RPMI7951 (cell line): ENCODE data around the gene MEIS2. TPM values are rescaled to one million over a fixed set of nuclear protein-coding genes. Genes with fewer than 3 reads are reported as not detected.

Experiments
- DNase-seq: peaks from one replicate; pipeline ENCODE4 v3.0.0-alpha.2; 2012; ENCODE audit warnings: low read depth
- total RNA-seq: library from RNA; depleted of rRNA; stranded (reverse); fragments of >200 nt; shearing (Covaris generic); gene quantifications from 2 replicates; pipeline ENCODE4 v1.2.3, GENCODE V29; 2014

The MEIS2 gene
- total RNA-seq, 1 experiment from 2014 or later: 21.5 TPM

DNA sequence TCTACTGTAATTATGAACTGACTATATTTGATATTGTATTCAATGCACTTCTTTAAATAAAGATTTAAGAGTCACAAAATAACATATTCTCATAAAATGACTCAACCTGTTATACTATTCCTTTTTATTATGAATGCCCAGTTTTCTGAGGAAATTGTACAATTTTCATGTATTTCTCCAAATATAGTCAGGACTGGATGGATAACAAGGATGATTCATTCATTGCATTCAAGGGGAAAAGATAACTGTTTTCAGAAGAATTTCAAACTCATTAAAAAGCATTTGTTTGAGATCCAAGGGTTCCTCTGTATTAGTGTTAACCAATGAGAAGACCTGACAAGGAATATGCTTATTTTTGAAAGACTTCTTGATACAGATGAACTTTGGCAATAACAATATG, 163.7 kb downstream of the MEIS2 start:
- no peak for DNase-seq

DNA sequence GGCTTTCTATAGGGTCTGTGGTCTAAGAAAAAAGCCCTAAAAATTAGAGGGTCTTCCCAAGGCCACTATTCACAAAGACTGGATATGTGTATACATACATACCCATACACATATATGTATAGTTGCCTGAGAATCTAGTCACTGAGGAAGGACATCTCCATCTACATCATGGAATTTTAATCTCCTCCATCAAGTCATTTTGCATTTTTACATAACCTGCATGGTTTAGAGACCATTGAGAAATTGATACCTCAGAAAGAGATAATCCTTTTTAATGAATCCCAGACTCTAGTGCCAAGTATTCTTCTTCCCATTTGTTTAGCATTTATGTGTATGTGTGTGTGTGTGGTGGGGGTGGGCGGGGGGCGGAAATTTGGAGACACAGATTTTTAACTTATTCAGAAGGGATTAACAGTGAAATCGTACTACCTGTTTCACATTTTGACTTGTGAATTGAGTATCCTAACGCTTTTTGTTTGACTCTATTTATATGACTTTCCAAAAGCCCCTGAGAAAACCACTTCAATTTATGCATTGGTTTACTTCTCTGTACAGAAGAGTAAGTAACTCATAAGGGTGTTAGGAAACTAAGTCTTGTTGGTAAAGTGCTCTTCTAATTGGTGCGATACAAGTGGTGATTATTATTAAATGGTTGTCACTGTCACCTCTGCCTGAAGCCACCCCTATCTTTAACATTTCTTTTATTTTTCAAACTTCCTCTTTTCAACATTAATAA, 166.9 kb downstream of the MEIS2 start:
- no peak for DNase-seq

DNA sequence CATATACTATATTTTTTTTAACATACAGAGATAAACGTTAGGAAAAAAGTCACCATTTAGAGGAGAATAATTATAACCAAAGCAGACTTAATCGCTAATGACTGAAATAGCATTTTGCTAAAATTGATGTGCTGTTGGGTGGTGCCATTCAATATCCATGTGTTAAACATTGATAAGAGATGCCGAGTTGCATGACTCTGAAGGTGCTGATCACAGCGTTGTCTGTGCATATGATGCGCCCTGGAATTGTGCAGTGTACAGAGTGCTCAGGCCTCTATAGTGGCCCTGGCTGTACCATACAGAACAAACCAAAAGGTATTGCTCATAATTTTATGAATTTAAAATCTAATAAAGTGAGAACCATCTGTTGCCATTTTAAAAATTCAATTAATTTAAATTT, 168.3 kb downstream of the MEIS2 start:
- DNase-seq: no peak

DNA sequence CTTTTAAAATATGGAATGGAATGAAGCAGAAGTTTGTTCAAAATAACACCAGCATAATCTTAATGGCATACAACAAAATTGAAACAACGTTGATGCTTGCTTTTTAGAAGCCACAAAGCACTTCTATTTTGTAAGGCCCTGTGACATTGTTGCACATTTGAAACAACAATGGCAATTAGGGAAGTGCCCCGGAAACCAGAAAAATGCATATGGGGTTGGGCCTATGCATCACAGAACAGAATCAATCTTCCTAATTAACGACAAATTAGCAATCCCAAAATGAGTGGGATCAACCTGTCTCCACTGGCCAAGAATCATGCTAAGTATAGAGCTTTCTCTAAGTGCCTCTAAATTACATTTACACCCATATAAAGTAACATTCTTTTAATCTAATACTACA, 168.9 kb downstream of the MEIS2 start:
- DNase-seq: no peak

DNA sequence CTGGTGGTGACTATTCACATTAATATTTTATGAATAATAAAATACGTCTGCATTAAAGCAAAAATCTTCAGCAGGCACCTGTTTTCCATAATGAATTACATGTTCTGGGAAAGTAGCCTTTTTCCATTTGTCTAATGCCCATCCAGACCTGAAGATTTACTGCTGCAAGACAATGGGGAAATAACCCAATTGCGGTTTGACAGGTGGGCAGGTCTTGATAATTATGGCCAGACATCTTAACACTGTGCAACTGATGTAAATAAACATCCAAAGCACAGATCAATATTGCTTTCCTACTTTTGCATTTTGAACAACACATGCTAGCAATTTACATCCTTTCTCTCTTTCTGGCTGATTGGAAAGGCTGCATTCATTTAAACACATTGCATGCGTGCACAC, 173.9 kb downstream of the MEIS2 start:
- no peak for DNase-seq

DNA sequence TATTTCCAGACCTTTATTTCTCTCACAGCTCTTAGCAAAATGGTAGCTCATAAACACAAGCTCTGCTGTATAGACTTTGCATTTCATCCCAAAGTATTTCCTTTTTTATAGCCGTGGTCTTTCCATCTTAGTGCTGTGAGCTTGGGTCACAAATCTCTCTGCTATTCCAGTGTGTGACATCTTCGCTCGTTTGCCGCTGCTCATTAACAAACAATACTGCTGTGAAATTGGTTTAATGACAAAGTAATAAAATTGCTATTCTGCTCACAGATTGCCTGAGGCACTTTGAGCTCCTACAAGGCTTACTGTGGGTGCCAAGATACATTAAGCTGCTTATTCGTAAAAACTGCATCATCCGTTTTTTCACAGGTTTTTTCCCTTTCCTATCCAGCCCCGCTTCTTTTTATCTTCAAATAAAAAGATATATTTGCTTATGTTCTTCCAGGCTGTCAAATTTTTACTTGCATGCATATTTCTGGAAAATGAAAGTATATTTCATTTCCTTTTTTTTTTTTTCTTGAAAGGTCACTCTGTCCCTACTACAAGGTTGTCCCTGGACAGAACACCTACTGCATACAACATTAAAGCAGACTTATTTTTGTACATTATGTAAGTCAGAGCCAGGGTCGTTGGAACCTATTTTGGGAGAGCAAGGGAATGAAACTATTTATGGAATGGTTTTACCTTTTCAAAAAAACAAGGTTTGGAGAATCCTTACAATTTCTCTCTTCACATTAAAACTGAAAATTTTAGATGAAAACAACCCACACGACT, 174.5 kb downstream of the MEIS2 start:
- DNase-seq: no peak

DNA sequence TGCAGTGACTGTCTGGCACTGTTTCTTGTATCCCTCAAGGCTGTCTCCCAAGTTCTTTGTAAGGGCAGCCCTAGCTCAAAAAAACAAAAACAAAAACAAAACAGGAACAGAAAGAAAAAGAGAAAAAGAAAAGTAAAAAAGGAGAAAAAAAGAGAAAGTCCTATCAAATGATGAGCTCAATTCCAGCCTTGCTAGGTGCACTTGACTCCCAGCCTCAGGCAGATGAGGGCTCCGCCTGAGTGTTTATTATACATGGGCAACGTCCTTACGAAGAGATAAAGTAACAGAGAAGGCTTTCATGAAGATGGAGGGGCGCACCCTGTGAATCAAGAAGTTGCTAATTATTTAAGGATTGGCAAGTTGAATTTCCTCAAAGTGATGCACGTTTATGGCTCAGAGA, 175.3 kb downstream of the MEIS2 start:
- DNase-seq: no peak

DNA sequence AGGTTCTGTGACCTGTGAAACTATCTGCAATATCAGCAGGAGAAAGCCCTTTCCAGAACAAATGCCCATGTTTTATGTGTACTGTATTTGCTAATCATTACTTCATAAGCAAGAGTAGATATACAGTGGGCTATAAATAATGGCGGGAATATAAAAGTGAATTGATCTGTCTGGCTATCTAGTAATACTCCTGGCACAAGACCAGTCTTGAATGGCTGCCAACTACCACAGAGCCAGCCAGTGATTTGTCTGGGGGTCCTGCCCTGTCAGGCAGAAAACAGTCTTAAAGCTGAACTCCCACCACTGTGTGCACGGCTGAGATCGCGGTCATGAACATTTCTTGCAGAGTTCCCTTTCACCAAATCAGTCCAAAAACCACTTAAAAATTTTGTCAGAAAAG, 176.3 kb downstream of the MEIS2 start:
- DNase-seq: no peak

DNA sequence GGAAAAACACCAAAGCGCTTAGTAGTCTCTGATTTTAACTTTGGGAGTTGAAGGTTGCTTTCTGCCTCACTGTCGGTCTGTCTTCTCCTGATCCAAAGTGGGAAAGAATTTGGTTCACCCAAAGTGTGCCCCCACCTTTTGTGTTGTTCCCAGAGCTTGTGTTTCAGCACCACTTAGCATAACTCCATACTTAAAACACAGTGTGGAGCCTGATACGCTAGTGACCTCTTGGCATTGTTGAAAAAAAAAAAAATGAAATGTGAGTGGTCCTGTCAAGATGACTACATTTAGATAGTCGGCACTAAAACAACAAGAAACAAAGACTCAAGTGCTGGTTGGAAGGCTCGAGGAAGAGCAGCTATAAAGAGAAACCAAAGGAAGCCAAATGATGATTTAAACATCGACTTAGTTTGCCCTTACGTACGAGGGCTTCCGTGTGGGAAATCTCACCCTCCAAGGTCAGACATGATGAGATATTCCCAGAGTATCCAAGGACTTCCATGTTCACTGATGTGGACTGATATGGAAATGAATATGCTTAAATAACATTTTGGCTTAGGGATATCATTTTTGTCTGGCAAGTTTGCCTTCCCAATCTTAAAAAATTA, 178.8 kb downstream of the MEIS2 start:
- DNase-seq: no peak

DNA sequence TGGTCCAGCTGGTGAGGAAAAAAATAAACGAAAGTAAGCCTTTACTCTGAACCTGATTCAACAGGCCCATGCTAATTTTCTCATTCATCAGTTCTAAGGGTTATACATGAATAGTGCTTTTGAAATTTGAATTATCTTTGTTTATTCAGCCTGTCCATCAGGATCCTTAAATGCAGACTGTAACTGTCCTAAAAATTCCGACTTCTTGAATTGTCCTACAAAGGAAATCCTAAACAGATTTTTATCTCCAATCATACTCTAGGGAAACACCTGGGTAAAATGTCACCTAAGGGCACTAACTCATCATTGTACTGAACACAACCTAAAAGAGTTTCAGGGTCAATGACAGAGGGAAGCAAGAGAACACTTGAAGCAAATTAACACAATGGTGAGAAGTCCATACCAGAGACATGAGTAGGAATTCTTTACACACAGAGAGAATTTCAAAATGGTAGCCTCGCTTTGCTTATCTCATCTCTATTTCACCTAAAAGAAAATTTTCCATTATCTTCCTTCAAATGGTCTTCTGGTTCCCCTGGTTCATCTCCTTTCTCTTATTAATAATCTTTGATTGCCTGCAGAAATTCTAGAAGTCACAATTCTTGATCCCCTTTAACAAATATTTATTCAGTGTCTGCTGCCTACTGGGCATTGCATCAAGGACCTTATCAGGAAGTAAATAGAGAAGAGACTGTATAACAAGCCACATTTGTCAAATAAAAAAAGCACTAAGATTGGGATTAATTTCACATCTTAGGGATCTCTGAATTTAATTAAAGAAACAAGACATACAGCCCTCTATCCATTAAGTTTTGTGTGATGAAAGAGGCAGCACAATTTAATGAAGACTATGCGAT, 182.7 kb downstream of the MEIS2 start:
- DNase-seq: no peak

DNA sequence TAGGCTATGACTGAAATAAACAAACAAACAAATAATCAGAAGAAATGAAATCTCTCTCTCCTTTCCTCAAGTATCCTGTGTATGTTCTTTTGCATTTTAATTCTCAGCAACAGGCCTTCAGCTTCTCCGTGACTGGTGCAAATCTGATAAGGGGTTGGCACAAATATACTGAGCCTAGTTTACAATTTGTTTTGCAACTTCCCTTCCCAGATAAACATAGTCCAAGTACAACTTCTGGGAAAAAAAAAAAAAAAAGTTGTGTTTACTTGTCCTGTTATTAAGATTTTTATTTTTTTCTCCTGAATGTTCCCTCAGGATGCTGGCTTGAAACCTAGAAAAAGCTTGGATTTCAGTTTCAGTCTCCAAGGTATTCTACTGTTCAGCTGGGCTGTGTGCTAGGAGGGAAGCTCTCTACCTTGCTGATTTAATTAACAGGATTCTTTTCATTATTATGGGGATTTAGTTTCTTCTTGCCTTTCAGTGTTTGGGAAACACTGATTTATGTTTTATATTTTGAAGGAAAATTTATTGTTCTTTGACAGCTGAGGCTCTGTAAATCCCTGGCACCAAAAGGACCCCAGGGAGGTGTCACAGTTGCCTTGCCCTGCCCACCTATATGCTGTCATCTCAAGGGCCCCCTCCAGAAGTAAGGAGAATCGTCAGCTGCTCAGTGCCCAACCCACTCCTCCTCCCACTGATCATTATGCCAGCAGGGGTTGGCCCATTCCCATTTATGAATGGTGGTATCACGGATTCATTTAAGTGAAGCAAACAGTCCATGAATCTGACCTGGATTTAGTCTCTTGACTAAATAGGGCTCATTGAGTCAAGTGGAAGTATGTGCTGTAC, 185.2 kb downstream of the MEIS2 start:
- DNase-seq: no peak

DNA sequence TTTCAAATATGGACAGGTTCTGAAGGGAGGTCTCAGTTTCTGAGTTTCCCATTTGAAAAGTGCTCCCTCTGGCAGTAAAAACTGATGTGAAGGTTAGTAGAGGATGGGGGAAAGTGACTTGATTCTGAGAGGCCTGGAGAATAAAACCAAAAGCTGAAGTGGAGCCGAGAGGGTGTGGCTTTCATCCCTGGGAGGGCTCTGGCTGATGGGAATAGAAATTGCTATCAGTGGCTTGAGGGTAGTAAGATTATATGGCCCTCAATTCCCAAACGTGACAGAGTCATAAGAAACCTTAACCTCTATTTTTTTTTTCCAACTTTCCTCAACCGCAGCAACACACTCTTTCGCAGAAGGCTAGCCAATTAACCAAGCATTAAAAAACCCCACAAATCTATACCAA, 185.9 kb downstream of the MEIS2 start:
- no peak for DNase-seq

DNA sequence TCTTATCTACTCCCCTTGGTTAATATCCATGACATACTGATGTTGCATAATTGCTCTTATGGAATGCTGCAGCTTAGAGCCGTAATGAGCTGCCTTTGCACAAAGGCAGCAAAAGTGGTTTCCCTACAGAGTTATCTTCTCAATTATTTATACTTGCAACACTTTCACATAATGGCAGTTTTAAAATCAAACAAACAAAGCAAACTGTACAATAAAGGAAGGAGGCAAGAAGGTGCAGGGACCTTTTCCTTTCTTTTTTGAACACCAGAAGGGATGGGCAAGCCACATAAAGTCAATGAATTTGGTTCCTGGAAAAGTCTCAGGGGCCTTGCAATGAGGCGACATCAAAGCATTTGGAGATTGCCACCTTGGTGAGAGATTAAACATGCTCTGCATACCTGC, 188.0 kb downstream of the MEIS2 start:
- DNase-seq: no peak

DNA sequence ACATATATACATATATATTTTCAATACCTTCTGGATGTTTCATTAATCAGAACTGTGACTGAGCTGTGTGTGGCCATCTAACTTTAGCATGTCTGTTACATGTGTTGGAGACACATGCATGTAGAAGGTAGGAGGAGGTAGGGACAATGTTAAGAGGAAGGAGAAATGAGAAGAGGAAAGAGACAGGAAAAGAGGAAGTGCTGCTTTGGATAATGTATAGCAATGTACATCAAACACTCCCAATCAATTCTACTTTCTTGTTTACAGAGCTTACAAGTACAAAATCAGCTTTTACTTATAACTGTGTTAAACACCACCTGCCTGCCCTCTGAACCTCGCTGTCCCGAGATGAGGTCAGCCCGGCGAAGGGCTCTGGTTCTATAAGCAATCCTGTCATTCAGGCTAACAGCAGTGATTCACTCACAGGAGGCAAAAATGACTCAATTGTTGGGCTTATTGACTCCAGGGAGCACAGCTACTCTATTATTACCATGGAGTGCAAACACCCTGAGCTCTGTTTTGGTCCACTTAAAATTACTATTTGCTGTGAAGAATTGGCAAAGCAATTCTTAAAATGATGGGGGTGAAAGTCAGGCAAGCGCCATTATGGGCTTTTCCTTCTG, 188.9 kb downstream of the MEIS2 start:
- peak; percentile 10 for DNase-seq

DNA sequence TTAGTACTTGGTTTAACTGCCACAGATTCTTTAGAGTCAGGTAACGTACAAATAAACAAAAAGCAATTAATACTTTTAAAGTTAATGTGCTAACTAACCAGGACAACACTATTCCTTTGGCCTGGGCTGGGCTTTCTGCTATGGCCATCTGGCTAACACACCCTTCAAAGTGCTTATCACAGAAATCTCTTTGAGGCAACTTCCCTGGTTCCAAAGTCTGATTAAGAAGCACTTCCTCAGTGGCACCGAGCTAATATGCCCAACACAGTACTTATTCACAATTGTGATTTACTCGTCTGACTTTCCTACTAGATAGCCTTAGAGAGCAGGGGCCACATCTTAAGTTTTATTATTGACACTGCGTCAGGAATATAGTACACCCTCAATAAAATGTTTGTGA, 191.4 kb downstream of the MEIS2 start:
- no peak for DNase-seq

DNA sequence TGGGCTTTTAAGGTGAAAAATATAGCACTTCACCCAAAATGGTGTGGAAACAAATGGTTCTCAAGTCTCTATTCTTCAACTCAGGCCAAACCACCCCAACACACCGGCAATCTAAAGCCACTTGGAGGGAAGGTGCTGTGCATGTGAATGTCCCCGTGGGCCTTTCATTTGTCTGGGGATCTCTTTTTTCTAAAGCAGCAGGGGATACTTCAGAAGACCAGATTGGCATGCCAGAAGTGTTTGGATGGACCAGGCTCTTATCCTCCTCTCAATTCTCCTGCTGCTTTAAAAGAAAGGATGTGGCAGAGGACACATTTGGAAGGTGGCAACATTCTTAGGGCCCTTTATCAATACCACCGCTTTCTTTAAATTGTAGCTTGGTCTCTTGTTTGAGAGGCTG, 193.1 kb downstream of the MEIS2 start:
- no peak for DNase-seq

DNA sequence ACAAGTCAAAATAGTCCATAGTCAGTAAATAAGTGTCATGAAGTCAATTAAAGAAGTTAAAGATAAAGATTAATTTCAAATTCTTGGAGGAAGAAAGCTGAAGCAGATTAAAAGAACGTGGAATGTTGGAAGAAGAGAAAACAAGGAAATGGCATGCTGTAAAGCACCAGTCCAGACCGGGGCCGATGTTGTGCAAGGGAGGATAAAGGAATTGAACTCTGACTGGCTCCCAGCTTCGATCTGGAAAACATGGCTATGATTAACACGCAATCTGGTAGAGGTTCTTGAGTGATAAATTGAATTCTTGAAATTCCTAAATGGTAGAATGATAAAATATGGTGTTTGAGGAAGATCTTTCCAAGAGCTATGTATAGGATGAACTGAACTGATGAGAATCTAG, 194.4 kb downstream of the MEIS2 start:
- no peak for DNase-seq

DNA sequence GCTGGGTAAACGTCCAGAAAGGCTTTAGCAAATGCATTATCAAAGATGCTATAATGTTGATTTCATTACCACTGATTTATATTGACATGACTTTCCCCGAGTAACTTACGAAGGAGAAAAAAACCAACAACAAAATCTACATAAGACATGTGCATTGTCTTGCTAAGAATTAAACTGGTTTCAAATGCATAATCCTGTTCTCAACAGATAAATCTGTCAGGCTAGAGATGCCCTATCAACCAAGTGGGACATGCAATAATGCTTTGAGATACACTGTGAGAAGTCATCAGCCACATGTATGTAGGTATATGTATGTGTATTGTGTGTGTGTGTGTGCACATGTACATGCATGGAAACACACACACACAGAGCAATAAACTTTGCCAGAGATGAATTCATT, 195.6 kb downstream of the MEIS2 start:
- DNase-seq: no peak

DNA sequence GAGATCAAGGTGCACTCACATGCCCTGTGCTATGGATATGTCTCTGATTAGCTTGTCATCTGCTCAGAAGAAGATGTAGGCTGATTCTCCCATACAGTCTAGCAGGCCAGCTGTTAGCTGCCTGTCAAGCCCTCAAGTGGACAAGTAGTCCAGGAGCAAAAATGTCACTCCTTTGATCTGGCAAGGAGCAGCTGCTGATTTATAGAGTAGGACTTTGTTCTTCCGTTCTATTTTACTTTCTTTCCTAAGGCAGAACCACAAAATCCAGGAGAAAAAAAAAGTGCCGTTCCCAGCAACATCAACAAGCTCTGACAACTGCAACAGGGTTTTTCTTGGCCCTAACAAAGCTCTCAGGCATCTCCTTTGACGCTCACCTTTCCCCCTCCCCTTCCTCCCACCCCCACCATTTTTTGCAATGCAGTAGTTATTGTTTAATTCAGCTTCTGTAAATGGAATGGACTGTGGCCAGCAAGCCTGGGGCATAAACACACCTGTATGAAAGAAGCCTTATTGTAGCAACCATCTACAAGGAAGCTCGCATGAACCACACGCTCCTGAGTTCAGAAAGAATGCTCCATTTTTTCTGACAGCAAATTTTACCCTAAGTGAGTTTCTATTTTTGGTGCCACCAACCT, 196.3 kb downstream of the MEIS2 start:
- DNase-seq: no peak

DNA sequence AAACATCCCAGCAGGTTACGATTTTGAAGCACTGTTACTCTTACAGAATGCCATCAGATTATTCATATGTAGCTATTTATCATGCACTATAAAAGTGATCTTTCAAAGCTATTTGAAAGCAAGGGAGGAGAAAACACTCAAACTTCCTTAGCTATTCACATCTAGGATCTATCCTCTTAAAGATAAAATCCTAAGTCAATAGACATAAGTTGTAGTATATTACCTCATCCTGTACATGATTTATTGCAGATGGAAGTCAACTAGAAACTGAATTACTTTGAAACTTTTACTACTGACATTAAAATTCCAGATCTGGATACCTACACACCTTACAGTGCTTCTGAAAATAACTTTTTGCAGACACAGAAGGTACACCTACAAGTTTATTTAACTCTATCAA, 197.2 kb downstream of the MEIS2 start:
- no peak for DNase-seq
